SK-N-MC (cell line): ENCODE measurements around the gene CBFA2T2.
A peak's percentile ranks its signal among the peaks of the same experiment; 100 is the strongest.

Experiments
- DNase-seq: peaks from one replicate; pipeline ENCODE4 v3.0.0-alpha.2; 2011; ENCODE audit warnings: low read depth, low spot score
- H3K27ac ChIP-seq: fragments of 200-600 bp; sonication (generic); 2 replicates; pipeline ENCODE4 v1.5.1; 2016; ENCODE audit warnings: mixed run types
- H3K36me3 ChIP-seq: fragments of 200-600 bp; sonication (generic); 2 replicates; pipeline ENCODE4 v1.6.1; 2017; ENCODE audit warnings: antibody characterized with exemption, low read length, mixed read lengths; ENCODE audit not compliant: insufficient read depth
- H3K4me3 ChIP-seq: fragments of 200-600 bp; sonication (generic); 2 replicates; pipeline ENCODE4 v1.5.1; 2016
- H3K9ac ChIP-seq: fragments of 200-600 bp; sonication (generic); 2 replicates; pipeline ENCODE4 v1.8.0; 2017; ENCODE audit warnings: mixed run types, mixed read lengths; ENCODE audit not compliant: insufficient read length
- H3K9me3 ChIP-seq: fragments of 200-600 bp; sonication (generic); 2 replicates; pipeline ENCODE4 v1.6.1; 2017; ENCODE audit warnings: low read depth, mild to moderate bottlenecking, antibody characterized with exemption, low read length, moderate library complexity, mixed read lengths
- EZH2 ChIP-seq: fragments of 200-600 bp; sonication (generic); IDR thresholded peaks from one replicate; pipeline ENCODE4 v1.6.1; 2017; ENCODE audit warnings: antibody characterized with exemption
- FOXP2 ChIP-seq: optimal IDR thresholded peaks from 2 replicates; pipeline ENCODE3; 2011; ENCODE audit warnings: mild to moderate bottlenecking, moderate library complexity; ENCODE audit not compliant: insufficient read depth; ENCODE audit errors: extremely low read length, control extremely low read depth
- POLR2AphosphoS5 ChIP-seq: IDR thresholded peaks from 2 replicates; pipeline ENCODE4 v1.6.1; 2012; ENCODE audit warnings: mild to moderate bottlenecking, low read depth, low read length, borderline replicate concordance

The CBFA2T2 gene

GRCh38 chr20:33561692-33562601, 72.1 kb downstream of the CBFA2T2 start:
- H3K9ac ChIP-seq = peak overlapping the region; percentile 71
- H3K27ac ChIP-seq = peak overlapping the region; percentile 74
- TF ChIP-seq EZH2 = no peak
- no peak for TF ChIP-seq FOXP2
- no peak for TF ChIP-seq POLR2AphosphoS5
- no peak for DNase-seq
- H3K9me3 ChIP-seq = no peaks in the 10 kb centered on the region
- peak overlapping the region; percentile 74 for H3K4me3 ChIP-seq
- no peaks in the 10 kb centered on the region for H3K36me3 ChIP-seq

- Histone ChIP-seq H3K4me3 (peak overlapping the region; percentile 74), H3K9ac (peak overlapping the region; percentile 71), H3K9me3 (no peaks in the 10 kb centered on the region), H3K27ac (peak overlapping the region; percentile 74), H3K36me3 (no peaks in the 10 kb centered on the region)
- no peak for DNase-seq
- TF ChIP-seq POLR2AphosphoS5 (no peak), FOXP2 (no peak), EZH2 (no peak)
These were observed 73.9 kb downstream of the CBFA2T2 start for GRCh38 chr20:33563788-33564187.

GRCh38 chr20:33566781-33567603, 77.1 kb downstream of the CBFA2T2 start:
- H3K4me3 ChIP-seq = peak overlapping the region; percentile 29
- no peak overlapping the region for H3K9ac ChIP-seq
- H3K36me3 ChIP-seq = no peaks in the 10 kb centered on the region
- no peaks in the 10 kb centered on the region for H3K9me3 ChIP-seq
- H3K27ac ChIP-seq = peak overlapping the region; percentile 57
- TF ChIP-seq POLR2AphosphoS5 = no peak
- no peak for TF ChIP-seq EZH2
- TF ChIP-seq FOXP2 = no peak
- no peak for DNase-seq

- DNase-seq = no peak
- Histone ChIP-seq H3K9me3 (no peaks in the 10 kb centered on the region), H3K27ac (peak overlapping the region; percentile 88), H3K9ac (no peak overlapping the region), H3K4me3 (no peak overlapping the region), H3K36me3 (no peaks in the 10 kb centered on the region)
- TF ChIP-seq EZH2 = no peak
- TF ChIP-seq FOXP2 = no peak
- TF ChIP-seq POLR2AphosphoS5 = no peak
These were observed 78.1 kb downstream of the CBFA2T2 start for GRCh38 chr20:33567949-33568348.

- TF ChIP-seq FOXP2 = no peak
- TF ChIP-seq POLR2AphosphoS5 = no peak
- TF ChIP-seq EZH2 = no peak
- DNase-seq = no peak
- no peak overlapping the region for H3K9ac ChIP-seq
- H3K36me3 ChIP-seq = no peaks in the 10 kb centered on the region
- no peaks in the 10 kb centered on the region for H3K9me3 ChIP-seq
- peak overlapping the region; percentile 51 for H3K4me3 ChIP-seq
- peak overlapping the region; percentile 88 for H3K27ac ChIP-seq
These were observed 78.5 kb downstream of the CBFA2T2 start for GRCh38 chr20:33568378-33568777.

GRCh38 chr20:33568868-33569801, 79.2 kb downstream of the CBFA2T2 start:
- DNase-seq = no peak
- peak overlapping the region; percentile 59 for H3K9ac ChIP-seq
- no peaks in the 10 kb centered on the region for H3K9me3 ChIP-seq
- peak overlapping the region; percentile 51 for H3K4me3 ChIP-seq
- TF ChIP-seq POLR2AphosphoS5 (no peak; the same call in 1 of the 2 replicates), FOXP2 (no peak), EZH2 (no peak)
- H3K27ac ChIP-seq = peak overlapping the region; percentile 88
- no peaks in the 10 kb centered on the region for H3K36me3 ChIP-seq

GRCh38 chr20:33569802-33570391, 80.0 kb downstream of the CBFA2T2 start:
- no peaks in the 10 kb centered on the region for H3K9me3 ChIP-seq
- TF ChIP-seq EZH2 = no peak
- TF ChIP-seq POLR2AphosphoS5 = no peak
- no peak for TF ChIP-seq FOXP2
- no peaks in the 10 kb centered on the region for H3K36me3 ChIP-seq
- peak overlapping the region; percentile 0 for H3K9ac ChIP-seq
- DNase-seq = no peak
- no peak overlapping the region for H3K4me3 ChIP-seq
- H3K27ac ChIP-seq = peak overlapping the region; percentile 88
